HL-60 (cell line): ENCODE data around the gene ITGA5.
"Not testable (repeated sequence)": the region's sequence is repeated elsewhere in the genome, so short reads cannot be mapped to it uniquely, and the experiment has no call there.

Experiments
- DNase-seq, 2 experiments: peaks; one replicate each; pipeline ENCODE4 v3.0.0-alpha.2; 2010 to 2020; ENCODE audit warnings: low read depth in 1 of 2, low spot score in 1 of 2
- H3K27ac ChIP-seq: fragments of 250-450 bp; sonication (Bioruptor Pico); replicated peaks from 2 replicates; pipeline ENCODE4 v1.5.1; 2020; ENCODE audit warnings: mild to moderate bottlenecking, moderate library complexity
- H3K27me3 ChIP-seq: fragments of 250-450 bp; sonication (Bioruptor Pico); 2 replicates; pipeline ENCODE4 v1.5.1; 2021; ENCODE audit warnings: mild to moderate bottlenecking, moderate library complexity; ENCODE audit not compliant: insufficient read depth, poor library complexity, severe bottlenecking
- H3K4me3 ChIP-seq: replicated peaks from 2 replicates; pipeline ENCODE4 v1.5.1; 2011; ENCODE audit warnings: mild to moderate bottlenecking, control low read depth, low read length; ENCODE audit not compliant: insufficient read depth
- GABPA ChIP-seq: IDR thresholded peaks from 2 replicates; pipeline ENCODE4 v1.6.1; 2012; ENCODE audit warnings: low read depth
- POLR2AphosphoS5 ChIP-seq: IDR thresholded peaks from 2 replicates; pipeline ENCODE4 v1.6.1; 2012; ENCODE audit warnings: low read depth
- SPI1 ChIP-seq: IDR thresholded peaks from 2 replicates; pipeline ENCODE4 v1.6.1; 2012; ENCODE audit warnings: low read depth, mild to moderate bottlenecking, borderline replicate concordance
- TF ChIP-seq, protein P1 (sequence below): IDR thresholded peaks from 2 replicates; pipeline ENCODE4 v1.6.1; 2012; ENCODE audit warnings: low read depth; ENCODE audit not compliant: insufficient replicate concordance
- TF ChIP-seq, protein P2 (sequence below): IDR thresholded peaks from one replicate; pipeline ENCODE4 v1.5.1; 2011; ENCODE audit warnings: low read length, control low read depth, inconsistent platforms; ENCODE audit not compliant: insufficient read depth

The ITGA5 gene

DNA sequence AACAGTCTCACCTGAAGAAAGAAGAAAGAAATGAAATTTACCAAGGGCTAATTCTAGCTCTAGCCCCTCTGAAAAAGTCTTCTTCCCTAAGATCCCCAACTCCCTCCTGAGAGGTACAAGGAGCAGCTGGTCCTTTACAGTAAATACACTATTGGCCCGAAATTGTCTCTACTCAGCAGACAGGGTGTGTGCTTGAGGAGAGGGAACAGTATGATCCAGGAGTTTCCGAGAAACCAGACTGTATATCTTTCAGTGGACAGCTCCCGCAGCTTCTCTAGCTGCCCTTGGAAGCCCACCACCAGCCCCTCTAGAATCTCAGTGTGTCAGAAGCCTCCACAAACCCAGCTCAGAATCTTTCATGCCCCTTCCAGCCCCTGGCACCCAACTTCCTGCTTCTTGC lies 62.8 kb downstream of the ITGA5 start:
- no peak for DNase-seq
- Histone ChIP-seq H3K4me3 (no peak overlapping the region), H3K27me3 (no peaks in the 10 kb centered on the region), H3K27ac (no peak overlapping the region)
- TF ChIP-seq GABPA: no peak
- TF ChIP-seq, protein P1, sequence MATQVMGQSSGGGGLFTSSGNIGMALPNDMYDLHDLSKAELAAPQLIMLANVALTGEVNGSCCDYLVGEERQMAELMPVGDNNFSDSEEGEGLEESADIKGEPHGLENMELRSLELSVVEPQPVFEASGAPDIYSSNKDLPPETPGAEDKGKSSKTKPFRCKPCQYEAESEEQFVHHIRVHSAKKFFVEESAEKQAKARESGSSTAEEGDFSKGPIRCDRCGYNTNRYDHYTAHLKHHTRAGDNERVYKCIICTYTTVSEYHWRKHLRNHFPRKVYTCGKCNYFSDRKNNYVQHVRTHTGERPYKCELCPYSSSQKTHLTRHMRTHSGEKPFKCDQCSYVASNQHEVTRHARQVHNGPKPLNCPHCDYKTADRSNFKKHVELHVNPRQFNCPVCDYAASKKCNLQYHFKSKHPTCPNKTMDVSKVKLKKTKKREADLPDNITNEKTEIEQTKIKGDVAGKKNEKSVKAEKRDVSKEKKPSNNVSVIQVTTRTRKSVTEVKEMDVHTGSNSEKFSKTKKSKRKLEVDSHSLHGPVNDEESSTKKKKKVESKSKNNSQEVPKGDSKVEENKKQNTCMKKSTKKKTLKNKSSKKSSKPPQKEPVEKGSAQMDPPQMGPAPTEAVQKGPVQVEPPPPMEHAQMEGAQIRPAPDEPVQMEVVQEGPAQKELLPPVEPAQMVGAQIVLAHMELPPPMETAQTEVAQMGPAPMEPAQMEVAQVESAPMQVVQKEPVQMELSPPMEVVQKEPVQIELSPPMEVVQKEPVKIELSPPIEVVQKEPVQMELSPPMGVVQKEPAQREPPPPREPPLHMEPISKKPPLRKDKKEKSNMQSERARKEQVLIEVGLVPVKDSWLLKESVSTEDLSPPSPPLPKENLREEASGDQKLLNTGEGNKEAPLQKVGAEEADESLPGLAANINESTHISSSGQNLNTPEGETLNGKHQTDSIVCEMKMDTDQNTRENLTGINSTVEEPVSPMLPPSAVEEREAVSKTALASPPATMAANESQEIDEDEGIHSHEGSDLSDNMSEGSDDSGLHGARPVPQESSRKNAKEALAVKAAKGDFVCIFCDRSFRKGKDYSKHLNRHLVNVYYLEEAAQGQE: no peak
- no peak for TF ChIP-seq POLR2AphosphoS5
- TF ChIP-seq, protein P2, sequence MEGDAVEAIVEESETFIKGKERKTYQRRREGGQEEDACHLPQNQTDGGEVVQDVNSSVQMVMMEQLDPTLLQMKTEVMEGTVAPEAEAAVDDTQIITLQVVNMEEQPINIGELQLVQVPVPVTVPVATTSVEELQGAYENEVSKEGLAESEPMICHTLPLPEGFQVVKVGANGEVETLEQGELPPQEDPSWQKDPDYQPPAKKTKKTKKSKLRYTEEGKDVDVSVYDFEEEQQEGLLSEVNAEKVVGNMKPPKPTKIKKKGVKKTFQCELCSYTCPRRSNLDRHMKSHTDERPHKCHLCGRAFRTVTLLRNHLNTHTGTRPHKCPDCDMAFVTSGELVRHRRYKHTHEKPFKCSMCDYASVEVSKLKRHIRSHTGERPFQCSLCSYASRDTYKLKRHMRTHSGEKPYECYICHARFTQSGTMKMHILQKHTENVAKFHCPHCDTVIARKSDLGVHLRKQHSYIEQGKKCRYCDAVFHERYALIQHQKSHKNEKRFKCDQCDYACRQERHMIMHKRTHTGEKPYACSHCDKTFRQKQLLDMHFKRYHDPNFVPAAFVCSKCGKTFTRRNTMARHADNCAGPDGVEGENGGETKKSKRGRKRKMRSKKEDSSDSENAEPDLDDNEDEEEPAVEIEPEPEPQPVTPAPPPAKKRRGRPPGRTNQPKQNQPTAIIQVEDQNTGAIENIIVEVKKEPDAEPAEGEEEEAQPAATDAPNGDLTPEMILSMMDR: no peak
- no peak for TF ChIP-seq SPI1

DNA sequence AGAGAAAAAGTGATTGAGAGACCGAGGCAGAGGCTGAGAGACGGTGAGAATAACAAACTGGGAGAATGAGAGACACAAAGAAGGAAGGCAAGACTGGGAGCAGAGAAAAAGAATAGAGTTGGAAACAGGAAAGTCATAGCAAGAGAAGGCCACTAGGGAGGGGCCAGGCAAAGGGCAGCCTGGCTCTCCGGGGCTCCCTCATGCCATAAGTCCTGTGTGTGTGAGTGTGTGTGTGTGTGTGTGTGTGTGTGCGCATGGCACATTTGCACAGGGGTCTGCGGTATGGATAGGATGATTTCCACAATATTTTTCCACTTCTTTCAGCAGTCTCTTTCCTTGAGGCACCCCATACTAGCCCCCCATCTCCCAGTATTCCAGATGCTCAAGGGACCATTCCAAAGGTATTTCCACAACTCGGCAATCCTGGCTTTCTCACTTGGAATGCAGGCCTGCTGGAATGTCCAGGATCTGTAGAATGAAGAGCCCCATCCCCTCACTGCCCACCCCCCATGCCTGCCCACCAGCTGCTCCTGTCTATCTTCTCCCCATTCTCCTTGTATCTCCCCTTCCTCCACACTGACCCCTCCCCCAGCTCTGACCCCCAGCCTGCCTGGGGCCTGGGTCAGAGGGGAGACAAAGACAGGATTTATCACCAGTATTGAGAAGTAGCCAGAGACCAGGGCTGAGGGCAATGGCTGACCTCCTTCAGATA lies 63.8 kb downstream of the ITGA5 start:
- TF ChIP-seq, protein P1: no peak
- TF ChIP-seq POLR2AphosphoS5 (no peak), SPI1 (no peak), GABPA (no peak)
- TF ChIP-seq, protein P2: no peak
- no peak overlapping the region for H3K4me3 ChIP-seq
- no peaks in the 10 kb centered on the region for H3K27me3 ChIP-seq
- no peak for DNase-seq
- H3K27ac ChIP-seq: no peak overlapping the region

DNA sequence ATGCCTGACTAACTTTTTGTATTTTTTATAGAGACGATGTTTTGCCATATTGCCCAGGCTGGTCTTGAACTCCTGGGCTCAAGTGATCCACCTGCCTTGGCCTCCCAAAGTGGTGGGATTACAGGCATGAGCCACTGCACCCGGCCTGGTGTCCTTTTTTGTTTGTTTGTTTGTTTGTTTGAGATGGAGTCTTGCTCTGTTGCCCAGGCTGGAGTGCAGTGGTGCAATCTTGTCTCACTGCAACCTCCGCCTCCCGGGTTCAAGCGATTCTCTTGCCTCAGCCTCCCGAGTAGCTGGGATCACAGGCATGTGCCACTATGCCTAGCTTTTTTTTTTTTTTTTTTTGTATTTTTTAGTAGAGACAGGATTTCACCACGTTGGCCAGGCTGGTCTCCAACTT lies 64.8 kb downstream of the ITGA5 start:
- not testable (repeated sequence) for DNase-seq, H3K4me3 ChIP-seq, H3K27me3 ChIP-seq, H3K27ac ChIP-seq

DNA sequence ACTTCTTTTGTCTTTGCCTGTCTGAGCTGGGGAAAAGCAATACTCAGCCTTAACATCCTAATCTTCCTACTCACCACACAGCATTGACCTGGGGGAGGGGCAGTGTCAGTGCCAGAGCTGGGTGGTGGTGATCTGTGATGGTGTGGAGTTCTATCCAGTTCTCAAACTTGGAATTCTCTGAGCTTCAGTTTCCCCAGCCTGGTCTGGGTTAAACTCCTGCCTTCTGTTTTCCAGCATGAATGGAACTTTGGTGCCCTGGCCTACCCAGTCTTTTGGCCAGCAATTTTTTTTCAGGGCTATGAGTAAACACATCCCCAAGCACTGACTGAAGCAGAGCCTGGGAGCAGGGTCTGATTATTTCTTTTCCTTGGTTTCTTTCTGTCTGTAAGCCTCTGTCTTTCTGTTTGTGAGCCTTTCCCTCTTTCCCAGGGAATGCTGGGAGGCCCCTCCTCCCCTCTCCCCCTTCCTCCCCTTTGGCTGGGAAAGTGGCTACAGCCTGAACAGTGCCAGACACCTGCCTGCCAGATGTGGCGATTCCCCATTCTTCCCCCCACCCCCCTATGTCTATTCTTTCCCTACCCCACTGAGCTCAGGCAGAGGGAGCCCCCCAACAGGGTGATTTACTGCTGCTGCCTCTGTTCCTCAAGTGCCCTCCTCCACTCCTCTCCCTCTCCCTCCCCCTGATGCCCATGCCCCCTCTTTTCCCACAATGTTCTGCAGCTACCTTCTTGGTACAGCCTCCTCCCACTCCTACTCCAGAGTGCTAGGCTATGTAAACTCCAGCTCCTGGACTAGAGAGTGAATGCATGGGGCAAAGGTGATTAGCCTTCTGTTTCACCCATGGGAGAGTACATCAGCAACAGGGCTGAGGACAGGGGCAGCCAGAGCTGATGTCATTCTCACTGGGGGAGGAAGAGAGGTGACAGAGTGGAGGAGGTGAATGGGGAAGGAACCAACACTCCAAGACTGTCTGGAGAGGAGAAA lies 65.9 kb downstream of the ITGA5 start:
- TF ChIP-seq POLR2AphosphoS5: no peak
- TF ChIP-seq, protein P1: no peak
- no peak for TF ChIP-seq SPI1
- TF ChIP-seq, protein P2: no peak
- no peak for TF ChIP-seq GABPA
- no peaks in the 10 kb centered on the region for H3K27me3 ChIP-seq
- no peak for DNase-seq
- H3K4me3 ChIP-seq: no peak overlapping the region
- no peak overlapping the region for H3K27ac ChIP-seq
